HepG2 (cell line): ENCODE measurements around the gene ZDHHC16. TPM values are rescaled to one million over a fixed set of nuclear protein-coding genes. Genes with fewer than 3 reads are reported as not detected.

Experiments used
- CEBPZ ChIP-seq: IDR thresholded peaks from 2 replicates; pipeline ENCODE4 v1.6.1; 2012; ENCODE audit warnings: low read length, improper control_type of control experiment
- DNMT3B ChIP-seq: conservative IDR thresholded peaks from 2 replicates; pipeline ENCODE4 v1.6.1; 2016; ENCODE audit warnings: missing biosample characterization, control low read depth
- MAZ ChIP-seq, 2 experiments: sonication (generic) in 1 of 2; formaldehyde crosslinking in 1 of 2; IDR thresholded peaks; 2 replicates each; pipeline versions ENCODE4 v1.5.0 to v1.6.1; 2012 to 2020; ENCODE audit warnings: low read depth in 2 of 2, mild to moderate bottlenecking in 2 of 2, borderline replicate concordance in 1 of 2, improper control_type of control experiment in 1 of 2, low read length in 1 of 2, missing genetic modification reagents in 1 of 2, moderate library complexity in 1 of 2
- MED8 ChIP-seq: sonication (generic); formaldehyde crosslinking; IDR thresholded peaks from 2 replicates; pipeline ENCODE4 v1.8.1; 2023; ENCODE audit warnings: mild to moderate bottlenecking, missing genetic modification reagents; ENCODE audit not compliant: insufficient replicate concordance
- MLLT10 ChIP-seq: sonication (generic); formaldehyde crosslinking; IDR thresholded peaks from 2 replicates; pipeline ENCODE4 v1.4.0; 2020; ENCODE audit warnings: missing genetic modification reagents
- NCOR1 ChIP-seq: fragments of 200-600 bp; sonication (generic); IDR thresholded peaks from 2 replicates; pipeline ENCODE4 v1.7.0; 2017; ENCODE audit warnings: antibody characterized with exemption, low read length, borderline replicate concordance
- RAD51 ChIP-seq: fragments of 450-650 bp; IDR thresholded peaks from 2 replicates; pipeline ENCODE4 v1.6.1; 2016; ENCODE audit warnings: borderline replicate concordance
- SP140L ChIP-seq: sonication (generic); formaldehyde crosslinking; IDR thresholded peaks from 2 replicates; pipeline ENCODE4 v1.4.0; 2020; ENCODE audit warnings: missing genetic modification reagents, borderline replicate concordance
- TCF7 ChIP-seq: sonication (generic); IDR thresholded peaks from 2 replicates; pipeline ENCODE4 v1.6.1; 2016; ENCODE audit warnings: antibody characterized with exemption, low read depth
- ZNF138 ChIP-seq: sonication (generic); formaldehyde crosslinking; IDR thresholded peaks from 2 replicates; pipeline ENCODE4 v1.5.0; 2020; ENCODE audit warnings: mild to moderate bottlenecking, low read depth, missing genetic modification reagents
- ZNF160 ChIP-seq: sonication (generic); formaldehyde crosslinking; IDR thresholded peaks from 2 replicates; pipeline ENCODE4 v1.8.0; 2022; ENCODE audit warnings: mild to moderate bottlenecking, inconsistent platforms, missing genetic modification reagents
- ZNF256 ChIP-seq: sonication (generic); formaldehyde crosslinking; conservative IDR thresholded peaks from 2 replicates; pipeline ENCODE4 v1.4.0; 2020; ENCODE audit warnings: missing genetic modification reagents
- ZNF317 ChIP-seq: sonication (generic); formaldehyde crosslinking; IDR thresholded peaks from 2 replicates; pipeline ENCODE4 v1.5.0; 2020; ENCODE audit warnings: mild to moderate bottlenecking, missing genetic modification reagents
- ZNF333 ChIP-seq: sonication (generic); formaldehyde crosslinking; IDR thresholded peaks from 2 replicates; pipeline ENCODE4 v1.4.0; 2020; ENCODE audit warnings: mild to moderate bottlenecking, missing genetic modification reagents, borderline replicate concordance
- ZNF350 ChIP-seq: sonication (generic); formaldehyde crosslinking; IDR thresholded peaks from 2 replicates; pipeline ENCODE4 v1.4.0; 2020; ENCODE audit warnings: mild to moderate bottlenecking, low read depth, missing genetic modification reagents, borderline replicate concordance
- ZNF362 ChIP-seq: sonication (generic); formaldehyde crosslinking; IDR thresholded peaks from 2 replicates; pipeline ENCODE4 v1.4.0; 2020; ENCODE audit warnings: missing genetic modification reagents, mild to moderate bottlenecking, borderline replicate concordance
- ZNF609 ChIP-seq: sonication (generic); formaldehyde crosslinking; IDR thresholded peaks from 2 replicates; pipeline ENCODE4 v1.4.0; 2020; ENCODE audit warnings: mild to moderate bottlenecking, missing genetic modification reagents, borderline replicate concordance
- ZNF737 ChIP-seq: sonication (generic); formaldehyde crosslinking; IDR thresholded peaks from 2 replicates; pipeline ENCODE4 v1.5.0; 2020; ENCODE audit warnings: missing genetic modification reagents, mild to moderate bottlenecking, borderline replicate concordance
- ZSCAN21 ChIP-seq: sonication (generic); formaldehyde crosslinking; IDR thresholded peaks from 2 replicates; pipeline ENCODE4 v1.8.0; 2022; ENCODE audit warnings: mild to moderate bottlenecking, missing genetic modification reagents, moderate library complexity, borderline replicate concordance
- polyA plus RNA-seq, 8 experiments: library from polyadenylated mRNA; depleted of rRNA in 3 of 8; stranded (reverse) in 7 of 8; unstranded in 1 of 8; fragments of >200 nt; fragmentation: Illumina TruSeq in 4 of 8; extraction: Trizol in 4 of 8; gene quantifications; 2 replicates each; pipeline versions ENCODE4 v1.2.1 to v1.2.3, GENCODE V29; 2011 to 2016; ENCODE audit warnings: low read depth in 4 of 8, missing spikeins in 1 of 8, mixed read lengths in 1 of 8; ENCODE audit not compliant: insufficient read depth in 1 of 8
- total RNA-seq, 5 experiments: library from RNA; depleted of rRNA; stranded (reverse); fragments of >200 nt; fragmentation: Illumina TruSeq; extraction: Trizol; gene quantifications; 2 replicates each; pipeline ENCODE4 v1.2.3, GENCODE V29; 2016; ENCODE audit warnings: low read depth in 1 of 5

ZDHHC16 gene
- total and polyA plus RNA-seq, 2 of the 13 experiments (the other 11 are each of a cell fraction or from before 2014, with no cell fraction given): 40.8 to 41.8 TPM

GRCh38 chr10:97498076-97498840 lies 52.3 kb downstream of the ZDHHC16 start, which contains the start of gene MMS19 (continued):
- peak; percentile 20; the same call in 1 of the 2 replicates for TF ChIP-seq NCOR1
- no peak for TF ChIP-seq ZNF160
- TF ChIP-seq MLLT10 (CRISPR knock-in tag): no peak
- TF ChIP-seq RAD51: peak; percentile 90
- no peak for TF ChIP-seq ZNF737 (CRISPR knock-in tag)
- peak; percentile 82; the same call in 1 of the 2 replicates for TF ChIP-seq ZNF350 (CRISPR knock-in tag)
- TF ChIP-seq ZSCAN21 (CRISPR knock-in tag): peak; percentile 42; the same call in 1 of the 2 replicates
- no peak for TF ChIP-seq MED8 (CRISPR knock-in tag)
- no peak for TF ChIP-seq TCF7
- no peak for TF ChIP-seq MAZ (IDR thresholded peaks at IDR 0.05; ENCODE audit: borderline replicate concordance, low read depth, low read length)
- TF ChIP-seq MAZ (CRISPR knock-in tag; IDR thresholded peaks at IDR 0.05; ENCODE audit: low read depth): 0 out of 2 replicates have a peak, but pooled peaks have one; percentile 7
- TF ChIP-seq DNMT3B (CRISPR knock-in tag): no peak
- 0 out of 2 replicates have a peak, but pooled peaks have one; percentile 24 for TF ChIP-seq SP140L
- no peak for TF ChIP-seq ZNF317 (CRISPR knock-in tag)
- TF ChIP-seq CEBPZ: no peak
- 0 out of 2 replicates have a peak, but pooled peaks have one; percentile 15 for TF ChIP-seq ZNF138 (CRISPR knock-in tag)
- TF ChIP-seq ZNF333 (CRISPR knock-in tag): 0 out of 2 replicates have a peak, but pooled peaks have one; percentile 68
- no peak for TF ChIP-seq ZNF362 (CRISPR knock-in tag)
- no peak for TF ChIP-seq ZNF256 (CRISPR knock-in tag)
- TF ChIP-seq ZNF609: 0 out of 2 replicates have a peak, but pooled peaks have one; percentile 33
